OCI-LY7 (cell line): Measurements from ENCODE around the gene DPP10. TPM values are rescaled to one million over a fixed set of nuclear protein-coding genes. Genes with fewer than 3 reads are reported as not detected.

Experiments used
- BruUV-seq: library from RNA; stranded (reverse); fragments of 400-500 nt; replicated peaks from 2 replicates; lab custom pipeline; 2021; lab: Mats Ljungman, UMichigan
- CTCF ChIA-PET: fragments of 300-600 bp; sonication (Branson Sonifier 250); formaldehyde crosslinking; loops from one replicate; lab custom pipeline; 2022; ENCODE audit warnings: antibody characterized with exemption; ENCODE audit not compliant: unreplicated experiment; lab: Charles Lee
- POLR2A ChIA-PET: fragments of 300-600 bp; sonication (Branson Sonifier 250); formaldehyde crosslinking; loops from one replicate; lab custom pipeline; 2022; ENCODE audit warnings: antibody characterized with exemption; lab: Charles Lee
- DNase-seq: peaks from one replicate; pipeline ENCODE4 v3.0.0-alpha.2; 2015; ENCODE audit warnings: low spot score
- H2AFZ ChIP-seq: fragments of 200-600 bp; sonication (generic), shearing (Covaris generic); 2 replicates; pipeline ENCODE4 v1.6.1; 2014; ENCODE audit warnings: mild to moderate bottlenecking, antibody characterized with exemption, low read length, moderate library complexity
- H3K27ac ChIP-seq: fragments of 200-600 bp; sonication (generic); 2 replicates; pipeline ENCODE4 v1.5.1; 2014; ENCODE audit warnings: mixed run types, low read depth, mild to moderate bottlenecking, moderate library complexity, low read length, inconsistent platforms; ENCODE audit not compliant: poor library complexity, severe bottlenecking
- H3K36me3 ChIP-seq: fragments of 200-600 bp; sonication (generic); 2 replicates; pipeline ENCODE4 v1.6.1; 2014; ENCODE audit warnings: mild to moderate bottlenecking, antibody characterized with exemption, low read length, moderate library complexity, mixed read lengths; ENCODE audit not compliant: insufficient read depth
- H3K4me1 ChIP-seq: fragments of 200-600 bp; sonication (generic); 2 replicates; pipeline ENCODE4 v1.5.1; 2014; ENCODE audit warnings: mild to moderate bottlenecking, low read length; ENCODE audit not compliant: insufficient read depth, poor library complexity, severe bottlenecking
- H3K4me2 ChIP-seq: fragments of 200-600 bp; sonication (generic); 2 replicates; pipeline ENCODE4 v1.6.1; 2014; ENCODE audit warnings: mild to moderate bottlenecking, low read length
- H3K4me3 ChIP-seq: fragments of 200-600 bp; sonication (generic); 2 replicates; pipeline ENCODE4 v1.5.1; 2014; ENCODE audit warnings: mild to moderate bottlenecking, low read depth, low read length; ENCODE audit not compliant: poor library complexity, severe bottlenecking
- H3K79me2 ChIP-seq: fragments of 200-600 bp; sonication (generic); 2 replicates; pipeline ENCODE4 v1.6.1; 2016; ENCODE audit warnings: low read depth, mild to moderate bottlenecking, low read length, moderate library complexity, mixed read lengths; ENCODE audit not compliant: insufficient read depth
- H3K9me2 ChIP-seq: fragments of 200-600 bp; sonication (generic); 2 replicates; pipeline ENCODE4 v1.6.1; 2016; ENCODE audit warnings: mild to moderate bottlenecking, low read length, mixed read lengths; ENCODE audit not compliant: insufficient read depth
- H3K9me3 ChIP-seq: fragments of 200-600 bp; sonication (generic); 2 replicates; pipeline ENCODE4 v1.6.1; 2014; ENCODE audit warnings: mild to moderate bottlenecking, mixed run types, low read length, mixed read lengths
- H4K20me1 ChIP-seq: fragments of 200-600 bp; sonication (generic); 2 replicates; pipeline ENCODE4 v1.6.1; 2014; ENCODE audit warnings: mild to moderate bottlenecking, antibody characterized with exemption, low read length, moderate library complexity, mixed read lengths; ENCODE audit not compliant: insufficient read depth
- EZH2phosphoT487 ChIP-seq: fragments of 200-600 bp; sonication (generic); IDR thresholded peaks from 2 replicates; pipeline ENCODE4 v1.6.1; 2018; ENCODE audit warnings: low read depth, borderline replicate concordance, mild to moderate bottlenecking, mixed run types, antibody characterized with exemption, low read length, moderate library complexity, mixed read lengths
- intact Hi-C: fragments of 100-400 bp; cut with micrococcal nuclease; formaldehyde crosslinking; loops from one replicate; pipeline ENCODE4 v1.10.0; 2022; ENCODE audit not compliant: unreplicated experiment
- total RNA-seq, 2 experiments: library from RNA; depleted of rRNA in 1 of 2; stranded (reverse); fragments of >200 nt in 1 of 2; shearing (Covaris generic) in 1 of 2; gene quantifications; 2 replicates each; pipeline ENCODE4 v1.2.3, GENCODE V29; 2014 to 2022
- TF ChIP-seq, protein P1 (sequence below): fragments of 200-600 bp; sonication (generic); conservative IDR thresholded peaks from 2 replicates; pipeline ENCODE4 v1.5.1; 2014; ENCODE audit warnings: mild to moderate bottlenecking, antibody characterized with exemption, low read length, moderate library complexity, mixed read lengths

The DPP10 gene
- total RNA-seq, 2 experiments from 2014 or later = not detected

DNA sequence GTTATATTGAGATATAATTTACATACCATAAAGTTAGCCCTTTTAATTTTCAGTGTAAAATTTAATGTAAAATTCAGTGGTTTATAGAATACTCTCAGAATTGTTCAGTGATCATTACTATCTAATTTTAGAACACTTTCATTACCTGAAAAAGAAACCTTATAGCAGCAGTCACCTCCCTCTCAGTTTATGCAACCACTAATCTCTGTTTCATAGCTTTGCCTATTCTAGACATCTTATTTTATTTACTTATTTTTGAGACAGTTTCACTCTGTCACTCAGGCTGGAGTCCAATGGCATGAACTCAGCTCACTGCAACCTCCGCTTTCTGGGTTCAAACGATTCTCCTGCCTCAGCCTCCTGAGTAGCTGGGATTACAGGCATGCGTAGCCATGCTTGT is 479.6 kb downstream of the DPP10 start:
- no peak overlapping the region for H2AFZ ChIP-seq
- no TSS peak for BruUV-seq
- H3K9me3 ChIP-seq = no peaks in the 10 kb centered on the region
- no peak for DNase-seq
- H3K9me2 ChIP-seq = no peaks in the 10 kb centered on the region
- H3K79me2 ChIP-seq = no peaks in the 10 kb centered on the region
- no peak overlapping the region for H3K4me3 ChIP-seq
- no peaks in the 10 kb centered on the region for H4K20me1 ChIP-seq
- no peaks in the 10 kb centered on the region for H3K36me3 ChIP-seq
- ChIA-PET CTCF (no interaction called here), POLR2A (interaction anchor here (0.5 kb wide), 1 partner anchor 207 kb away, joined by 3 read pairs; no protein-coding TSS in a partner anchor)
- no peak overlapping the region for H3K27ac ChIP-seq
- no peak for TF ChIP-seq EZH2phosphoT487
- TF ChIP-seq, protein P1, sequence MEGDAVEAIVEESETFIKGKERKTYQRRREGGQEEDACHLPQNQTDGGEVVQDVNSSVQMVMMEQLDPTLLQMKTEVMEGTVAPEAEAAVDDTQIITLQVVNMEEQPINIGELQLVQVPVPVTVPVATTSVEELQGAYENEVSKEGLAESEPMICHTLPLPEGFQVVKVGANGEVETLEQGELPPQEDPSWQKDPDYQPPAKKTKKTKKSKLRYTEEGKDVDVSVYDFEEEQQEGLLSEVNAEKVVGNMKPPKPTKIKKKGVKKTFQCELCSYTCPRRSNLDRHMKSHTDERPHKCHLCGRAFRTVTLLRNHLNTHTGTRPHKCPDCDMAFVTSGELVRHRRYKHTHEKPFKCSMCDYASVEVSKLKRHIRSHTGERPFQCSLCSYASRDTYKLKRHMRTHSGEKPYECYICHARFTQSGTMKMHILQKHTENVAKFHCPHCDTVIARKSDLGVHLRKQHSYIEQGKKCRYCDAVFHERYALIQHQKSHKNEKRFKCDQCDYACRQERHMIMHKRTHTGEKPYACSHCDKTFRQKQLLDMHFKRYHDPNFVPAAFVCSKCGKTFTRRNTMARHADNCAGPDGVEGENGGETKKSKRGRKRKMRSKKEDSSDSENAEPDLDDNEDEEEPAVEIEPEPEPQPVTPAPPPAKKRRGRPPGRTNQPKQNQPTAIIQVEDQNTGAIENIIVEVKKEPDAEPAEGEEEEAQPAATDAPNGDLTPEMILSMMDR = no peak
- no peak overlapping the region for H3K4me2 ChIP-seq
- intact Hi-C loops = no loop called here
- no peaks in the 10 kb centered on the region for H3K4me1 ChIP-seq

DNA sequence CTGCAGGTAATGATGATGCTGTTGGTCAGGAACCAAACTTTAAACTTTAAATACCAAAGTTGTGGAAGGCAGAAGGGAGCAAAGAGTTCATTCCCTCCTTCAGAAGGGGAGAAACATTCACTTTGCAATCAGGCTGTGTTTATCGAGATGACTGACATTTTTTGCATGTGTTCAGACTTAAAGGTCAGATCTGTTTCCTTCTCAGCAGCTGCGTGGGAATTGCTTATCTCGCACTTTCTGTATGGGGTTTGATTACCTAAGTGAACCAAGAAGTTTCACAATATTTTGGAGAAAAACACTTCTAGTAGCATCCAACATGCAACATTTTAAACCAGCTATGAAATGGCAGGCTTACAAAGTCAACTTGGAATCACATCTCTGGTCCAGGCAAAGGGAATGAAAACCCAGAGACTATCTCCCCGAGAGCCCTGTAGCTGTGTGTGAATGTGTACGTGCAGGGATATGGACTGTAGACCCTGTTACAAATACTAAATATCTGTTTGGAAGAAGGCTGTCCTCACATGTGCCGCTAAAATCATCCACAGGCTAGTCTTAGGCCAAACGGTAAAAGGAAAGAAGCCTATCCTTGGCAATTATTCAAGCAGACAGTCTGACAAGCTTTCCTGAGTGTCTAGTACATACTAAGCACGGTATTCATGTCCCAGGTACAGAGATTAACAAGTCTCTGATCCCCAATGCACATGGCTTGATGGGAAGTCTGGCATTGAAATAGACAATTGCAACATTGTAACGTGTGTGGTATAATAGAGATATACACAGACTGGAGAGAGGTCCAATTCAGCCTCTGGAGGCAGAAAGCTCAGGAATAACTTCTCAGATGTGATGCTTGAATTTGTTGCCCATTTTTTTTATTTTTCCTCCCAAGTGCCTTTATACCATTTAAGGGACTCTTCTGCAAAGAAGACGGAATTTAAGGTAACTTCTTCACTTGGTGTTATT is 483.1 kb downstream of the DPP10 start:
- CTCF ChIA-PET = no interaction called here
- Histone ChIP-seq H3K4me2 (no peak overlapping the region), H3K9me3 (no peaks in the 10 kb centered on the region), H3K9me2 (no peaks in the 10 kb centered on the region), H3K27ac (no peak overlapping the region), H3K4me1 (no peaks in the 10 kb centered on the region), H4K20me1 (no peaks in the 10 kb centered on the region), H3K4me3 (no peak overlapping the region), H2AFZ (no peak overlapping the region), H3K79me2 (no peaks in the 10 kb centered on the region), H3K36me3 (no peaks in the 10 kb centered on the region)
- POLR2A ChIA-PET = interaction anchor here (0.5 to 0.7 kb wide), 2 partner anchors 17 to 1028 kb away, joined by 3 read pairs; no protein-coding TSS in a partner anchor
- no peak for DNase-seq
- intact Hi-C loops = no loop called here
- no TSS peak for BruUV-seq
- TF ChIP-seq, protein P1 = no peak
- TF ChIP-seq EZH2phosphoT487 = no peak

DNA sequence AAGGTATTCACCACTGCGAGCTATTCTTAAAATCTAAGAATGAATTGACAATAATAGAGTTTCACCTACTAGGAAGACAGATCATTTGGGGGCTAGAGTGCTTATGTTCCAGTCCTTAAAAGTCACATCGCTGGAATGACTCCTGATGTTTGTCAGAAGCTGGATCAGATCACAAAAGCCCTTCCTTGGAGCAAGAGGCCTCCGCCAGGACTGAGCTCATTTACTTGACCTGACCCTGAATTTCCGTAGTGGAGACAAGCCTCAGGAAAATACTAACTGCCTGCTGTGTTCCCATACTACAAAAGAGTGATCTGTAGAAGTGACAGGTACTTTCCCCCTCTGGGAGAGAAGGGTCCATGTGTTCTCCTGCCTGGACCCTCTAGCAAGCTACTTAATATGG is 483.9 kb downstream of the DPP10 start:
- CTCF ChIA-PET = no interaction called here
- no TSS peak for BruUV-seq
- Histone ChIP-seq H3K4me3 (no peak overlapping the region), H3K36me3 (no peaks in the 10 kb centered on the region), H3K4me2 (no peak overlapping the region), H3K4me1 (no peaks in the 10 kb centered on the region), H2AFZ (no peak overlapping the region), H3K27ac (no peak overlapping the region), H3K9me2 (no peaks in the 10 kb centered on the region), H3K79me2 (no peaks in the 10 kb centered on the region), H3K9me3 (no peaks in the 10 kb centered on the region), H4K20me1 (no peaks in the 10 kb centered on the region)
- TF ChIP-seq EZH2phosphoT487 = no peak
- TF ChIP-seq, protein P1 = no peak
- POLR2A ChIA-PET = interaction anchor here (0.5 to 0.7 kb wide), 2 partner anchors 18 to 1029 kb away, joined by 3 read pairs; no protein-coding TSS in a partner anchor
- no peak for DNase-seq
- intact Hi-C loops = no loop called here
